GM18505 (cell line): ENCODE data around the gene LRFN2.

Source experiments
- ATAC-seq: cut with Tn5 transposase; IDR thresholded peaks from one replicate; pipeline ENCODE4 v1.9.1; 2021; ENCODE audit not compliant: unreplicated experiment
- POLR2A ChIP-seq: IDR thresholded peaks from 4 replicates; pipeline ENCODE4 v1.6.1; 2011; ENCODE audit warnings: borderline replicate concordance; ENCODE audit not compliant: insufficient read depth, insufficient read length; ENCODE audit errors: extremely low read depth

LRFN2 gene

GRCh38 chr6:40373267-40373666 lies 213.9 kb downstream of the LRFN2 start:
- TF ChIP-seq POLR2A: no peak
- ATAC-seq: no peak

- ATAC-seq: no peak
- TF ChIP-seq POLR2A: no peak
Measured at GRCh38 chr6:40371621-40372020, 215.5 kb downstream of the LRFN2 start.

GRCh38 chr6:40371095-40371494 lies 216.1 kb downstream of the LRFN2 start:
- no peak for TF ChIP-seq POLR2A
- ATAC-seq: no peak

- no peak for ATAC-seq
- TF ChIP-seq POLR2A: no peak
Measured at GRCh38 chr6:40369891-40370290, 217.3 kb downstream of the LRFN2 start.

- no peak for TF ChIP-seq POLR2A
- ATAC-seq: no peak
Measured at GRCh38 chr6:40369042-40369441, 218.1 kb downstream of the LRFN2 start.

DNA sequence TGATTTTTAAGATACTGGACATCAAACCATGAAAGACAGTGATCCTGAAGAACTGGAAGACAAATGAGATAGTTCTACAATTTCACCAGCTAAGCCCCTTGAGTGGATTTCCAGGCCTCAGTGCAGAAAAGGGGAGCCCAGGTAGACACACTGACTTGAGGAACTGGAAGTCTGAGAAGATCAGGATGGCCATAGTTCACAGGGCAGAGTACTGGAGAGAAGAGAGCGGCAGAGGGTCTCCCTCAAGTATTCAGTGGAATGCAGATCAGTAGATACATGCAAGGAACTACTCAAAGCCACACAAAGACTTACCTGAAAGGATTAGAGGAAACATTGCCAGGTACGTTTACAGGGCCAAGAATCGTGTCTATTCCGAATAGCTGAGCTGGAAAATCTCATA lies 224.3 kb downstream of the LRFN2 start:
- TF ChIP-seq POLR2A: no peak
- ATAC-seq: no peak

- no peak for TF ChIP-seq POLR2A
- ATAC-seq: no peak
Measured at GRCh38 chr6:40359808-40360207, 227.4 kb downstream of the LRFN2 start.

GRCh38 chr6:40358473-40359460 lies 228.4 kb downstream of the LRFN2 start:
- TF ChIP-seq POLR2A: no peak
- no peak for ATAC-seq

DNA sequence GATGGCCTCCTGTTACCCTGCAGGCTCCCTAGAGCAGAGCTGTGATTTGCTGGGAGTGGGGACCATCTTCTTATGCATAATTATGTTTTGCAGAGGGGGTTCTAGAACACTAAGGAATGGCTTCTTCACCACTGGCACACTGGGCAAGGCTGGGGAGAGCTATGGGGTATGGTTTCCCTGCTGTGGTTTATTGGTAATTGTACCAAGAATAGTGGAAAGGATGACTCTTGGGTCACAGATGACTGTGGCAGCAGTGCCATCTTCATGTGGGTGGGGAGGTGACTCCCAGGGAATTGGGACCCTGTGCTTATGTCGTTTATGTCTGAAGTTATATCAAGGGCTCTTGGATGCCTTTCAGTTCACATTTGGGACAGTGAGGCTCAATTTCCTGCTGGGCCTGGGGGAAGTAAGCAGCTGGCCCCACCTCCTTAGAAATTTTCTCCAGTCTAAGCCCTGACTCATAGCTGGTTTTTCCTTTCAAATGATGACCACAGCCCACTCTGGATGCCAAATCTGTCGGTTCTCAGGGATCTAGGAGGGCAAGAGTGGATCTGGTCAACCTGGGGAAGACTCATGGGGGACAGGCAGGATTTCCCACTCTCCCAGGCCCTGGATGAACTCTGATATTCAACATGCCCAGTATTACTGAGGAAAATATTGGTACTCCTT lies 230.8 kb downstream of the LRFN2 start:
- no peak for ATAC-seq
- no peak for TF ChIP-seq POLR2A

GRCh38 chr6:40355532-40355931 lies 231.6 kb downstream of the LRFN2 start:
- no peak for TF ChIP-seq POLR2A
- ATAC-seq: no peak

GRCh38 chr6:40355066-40355465 lies 232.1 kb downstream of the LRFN2 start:
- no peak for ATAC-seq
- no peak for TF ChIP-seq POLR2A

DNA sequence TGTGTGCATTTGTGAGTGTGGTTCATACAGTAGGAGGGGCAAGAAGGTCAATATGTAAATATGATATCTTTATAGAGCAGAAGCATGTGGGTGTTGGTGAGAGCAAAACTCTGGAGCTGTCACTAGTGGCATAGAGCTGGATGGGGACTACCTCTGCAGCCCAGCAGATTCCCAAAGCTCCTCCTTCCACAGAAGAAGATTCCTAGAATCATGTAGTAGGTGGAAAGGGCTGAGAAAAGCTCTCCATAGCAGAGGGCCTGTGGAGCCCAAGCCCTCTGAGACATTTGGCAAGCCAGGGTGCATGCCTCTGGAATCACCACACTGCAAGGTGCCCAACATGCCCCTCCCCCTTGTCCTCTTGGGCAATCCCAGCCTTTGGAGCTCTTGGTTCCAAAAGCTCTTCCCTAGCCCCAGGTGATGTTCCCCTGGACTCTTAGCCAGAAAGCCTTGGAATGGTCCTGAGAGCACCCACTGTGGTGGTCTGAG lies 233.2 kb downstream of the LRFN2 start:
- no peak for ATAC-seq
- TF ChIP-seq POLR2A: no peak

DNA sequence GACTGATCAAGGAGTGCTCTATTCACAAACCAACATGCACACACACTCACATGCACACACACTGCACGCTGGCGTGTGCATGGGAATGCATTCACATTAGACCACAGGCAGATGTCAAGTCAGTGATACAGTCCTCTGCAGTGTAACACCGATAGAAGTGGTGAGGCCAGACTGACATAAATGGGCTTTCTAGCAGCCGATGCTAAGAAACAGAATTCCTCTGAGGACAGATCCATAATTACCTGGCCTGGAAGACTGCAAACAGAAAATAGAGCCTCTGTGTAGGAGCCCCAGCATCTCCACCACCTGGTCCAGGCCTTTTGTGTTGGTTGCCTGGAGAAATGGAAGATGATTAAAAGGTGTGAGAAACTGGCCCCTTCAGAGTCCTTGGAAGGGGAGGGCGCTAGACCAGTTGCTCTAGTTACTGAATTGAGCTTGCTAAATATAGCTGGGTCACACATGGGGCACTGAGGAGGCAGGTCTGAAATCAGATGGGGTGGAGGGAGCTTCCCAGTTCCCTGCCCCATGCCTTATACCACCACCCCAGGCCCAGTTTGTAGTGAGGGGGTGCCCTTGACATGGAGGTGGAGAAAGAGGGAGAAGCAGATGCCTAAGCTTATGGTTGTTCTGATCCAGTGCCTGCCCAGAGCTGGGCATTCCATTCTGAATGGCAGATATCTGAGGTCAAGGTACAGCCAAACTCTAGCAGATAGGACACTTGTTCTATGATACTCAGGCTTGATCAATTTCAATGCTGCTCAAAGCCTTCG lies 233.8 kb downstream of the LRFN2 start:
- no peak for ATAC-seq
- TF ChIP-seq POLR2A: no peak
